NB4 (cell line): ENCODE measurements around the gene STX18.

Source experiments
- DNase-seq: peaks from one replicate; pipeline ENCODE4 v3.0.0; 2010; ENCODE audit warnings: low read depth
- H3K4me3 ChIP-seq: one replicate; pipeline ENCODE4 v1.5.1; 2011; ENCODE audit warnings: mild to moderate bottlenecking, low read depth, low read length, moderate library complexity
- CTCF ChIP-seq: IDR thresholded peaks from one replicate; pipeline ENCODE4 v1.5.1; 2012; ENCODE audit warnings: low read depth, low read length
- MAX ChIP-seq: IDR thresholded peaks from 2 replicates; pipeline ENCODE4 v1.6.1; 2011; ENCODE audit warnings: low read depth, low read length
- MYC ChIP-seq: IDR thresholded peaks from 2 replicates; pipeline ENCODE4 v1.6.1; 2011; ENCODE audit warnings: low read depth, low read length
- POLR2A ChIP-seq: IDR thresholded peaks from 2 replicates; pipeline ENCODE4 v1.6.1; 2011; ENCODE audit warnings: mild to moderate bottlenecking; ENCODE audit not compliant: insufficient read length; ENCODE audit errors: extremely low read depth

STX18 gene

GRCh38 chr4:4420421-4420820 is 121.4 kb downstream of the STX18 start:
- no peak for TF ChIP-seq POLR2A
- TF ChIP-seq CTCF, result no peak
- TF ChIP-seq MYC, result no peak
- no peak for TF ChIP-seq MAX
- no peak for DNase-seq

GRCh38 chr4:4419896-4420295 is 122.0 kb downstream of the STX18 start:
- TF ChIP-seq CTCF (no peak), POLR2A (no peak), MYC (no peak), MAX (no peak)
- no peak for DNase-seq
- H3K4me3 ChIP-seq, result no peak overlapping the region

More at GRCh38 chr4:4420421-4420820, 121.4 kb downstream of the STX18 start:
- H3K4me3 ChIP-seq, result no peak overlapping the region

- TF ChIP-seq POLR2A (no peak), CTCF (no peak), MYC (no peak), MAX (no peak)
- no peak overlapping the region for H3K4me3 ChIP-seq
- DNase-seq, result no peak
Observed at GRCh38 chr4:4418676-4419390, 123.0 kb downstream of the STX18 start.

GRCh38 chr4:4417886-4418285 is 124.0 kb downstream of the STX18 start:
- no peak for DNase-seq
- H3K4me3 ChIP-seq, result no peak overlapping the region
- no peak for TF ChIP-seq MAX
- no peak for TF ChIP-seq CTCF
- TF ChIP-seq POLR2A, result no peak

GRCh38 chr4:4416981-4417380 is 124.9 kb downstream of the STX18 start:
- H3K4me3 ChIP-seq, result no peak overlapping the region
- no peak for DNase-seq
- TF ChIP-seq CTCF, result no peak
- no peak for TF ChIP-seq MYC
- no peak for TF ChIP-seq MAX
- TF ChIP-seq POLR2A, result no peak
